GM21447 (cell line): ENCODE data around the gene LMO1.

Experiments
- ATAC-seq: cut with Tn5 transposase; IDR thresholded peaks from one replicate; pipeline ENCODE4 v1.9.1; 2021; ENCODE audit not compliant: unreplicated experiment

The LMO1 gene

GRCh38 chr11:8207080-8208000 is 56.3 kb downstream of the LMO1 start:
- ATAC-seq, result no peak

GRCh38 chr11:8206251-8207079 is 57.2 kb downstream of the LMO1 start:
- no peak for ATAC-seq

GRCh38 chr11:8205566-8205965 is 58.1 kb downstream of the LMO1 start:
- ATAC-seq, result no peak

GRCh38 chr11:8204596-8204995 is 59.1 kb downstream of the LMO1 start:
- ATAC-seq, result no peak

GRCh38 chr11:8204025-8204424 is 59.7 kb downstream of the LMO1 start:
- ATAC-seq, result no peak

- no peak for ATAC-seq
Measured at GRCh38 chr11:8203414-8203715, 60.3 kb downstream of the LMO1 start.

- no peak for ATAC-seq
Measured at GRCh38 chr11:8202516-8203413, 60.9 kb downstream of the LMO1 start.

- no peak for ATAC-seq
Measured at GRCh38 chr11:8201644-8202365, 61.9 kb downstream of the LMO1 start.

GRCh38 chr11:8199676-8200075 is 64.0 kb downstream of the LMO1 start:
- no peak for ATAC-seq

GRCh38 chr11:8196749-8197148 is 66.9 kb downstream of the LMO1 start:
- ATAC-seq, result no peak

GRCh38 chr11:8194956-8195355 is 68.7 kb downstream of the LMO1 start:
- ATAC-seq, result no peak

GRCh38 chr11:8192896-8193209 is 70.8 kb downstream of the LMO1 start:
- ATAC-seq, result no peak

- no peak for ATAC-seq
Measured at GRCh38 chr11:8192016-8192895, 71.4 kb downstream of the LMO1 start.

- no peak for ATAC-seq
Measured at GRCh38 chr11:8190431-8190830, 73.2 kb downstream of the LMO1 start.

GRCh38 chr11:8186429-8186828 is 77.2 kb downstream of the LMO1 start:
- no peak for ATAC-seq

GRCh38 chr11:8183111-8183510 is 80.6 kb downstream of the LMO1 start:
- ATAC-seq, result no peak

- ATAC-seq, result no peak
Measured at GRCh38 chr11:8180469-8180868, 83.2 kb downstream of the LMO1 start.

- no peak for ATAC-seq
Measured at GRCh38 chr11:8178297-8178696, 85.4 kb downstream of the LMO1 start.

GRCh38 chr11:8177136-8177535 is 86.5 kb downstream of the LMO1 start:
- no peak for ATAC-seq
